ENCODE results near the gene FOXC1.

FOXC1 gene

GRCh38 chr6:1586256-1586655, 23.5 kb upstream of the FOXC1 start:
- no peaks in the 10 kb centered on the region; the same call in 1 of the 2 replicates for H3K27me3 ChIP-seq (ENCODE audit: insufficient read depth, low read length)
- H3K9me3 ChIP-seq (ENCODE audit: insufficient read depth, low read depth, low read length): no peaks in the 10 kb centered on the region
- no peaks in the 10 kb centered on the region for H3K4me1 ChIP-seq (ENCODE audit: insufficient read depth, low read length)
- H3K4me3 ChIP-seq (ENCODE audit: low read length): no peak overlapping the region
- no peak overlapping the region for H3K9ac ChIP-seq (ENCODE audit: low read depth, low read length)
- no peak overlapping the region for H3K27ac ChIP-seq (ENCODE audit: low read length)
- no peaks in the 10 kb centered on the region for H3K36me3 ChIP-seq (ENCODE audit: insufficient read depth, low read depth, low read length)

GRCh38 chr6:1586861-1587450, 22.8 kb upstream of the FOXC1 start:
- Histone ChIP-seq H3K9me3 (ENCODE audit: insufficient read depth, low read depth, low read length) (no peaks in the 10 kb centered on the region), H3K9ac (ENCODE audit: low read depth, low read length) (no peak overlapping the region), H3K27ac (ENCODE audit: low read length) (no peak overlapping the region), H3K4me3 (ENCODE audit: low read length) (no peak overlapping the region), H3K27me3 (ENCODE audit: insufficient read depth, low read length) (no peaks in the 10 kb centered on the region; the same call in 1 of the 2 replicates), H3K36me3 (ENCODE audit: insufficient read depth, low read depth, low read length) (no peaks in the 10 kb centered on the region), H3K4me1 (ENCODE audit: insufficient read depth, low read length) (no peaks in the 10 kb centered on the region)

- Histone ChIP-seq H3K4me3 (ENCODE audit: low read length) (no peak overlapping the region), H3K36me3 (ENCODE audit: insufficient read depth, low read depth, low read length) (no peaks in the 10 kb centered on the region), H3K9me3 (ENCODE audit: insufficient read depth, low read depth, low read length) (no peaks in the 10 kb centered on the region), H3K27ac (ENCODE audit: low read length) (no peak overlapping the region), H3K27me3 (ENCODE audit: insufficient read depth, low read length) (no peaks in the 10 kb centered on the region; the same call in 1 of the 2 replicates), H3K9ac (ENCODE audit: low read depth, low read length) (no peak overlapping the region), H3K4me1 (ENCODE audit: insufficient read depth, low read length) (no peaks in the 10 kb centered on the region)
Measured at GRCh38 chr6:1587546-1587945, 22.2 kb upstream of the FOXC1 start.

GRCh38 chr6:1587977-1588376, 21.7 kb upstream of the FOXC1 start:
- no peak overlapping the region for H3K27ac ChIP-seq (ENCODE audit: low read length)
- H3K4me3 ChIP-seq (ENCODE audit: low read length): no peak overlapping the region
- no peaks in the 10 kb centered on the region; the same call in 1 of the 2 replicates for H3K27me3 ChIP-seq (ENCODE audit: insufficient read depth, low read length)
- H3K9me3 ChIP-seq (ENCODE audit: insufficient read depth, low read depth, low read length): no peaks in the 10 kb centered on the region
- no peaks in the 10 kb centered on the region for H3K4me1 ChIP-seq (ENCODE audit: insufficient read depth, low read length)
- H3K36me3 ChIP-seq (ENCODE audit: insufficient read depth, low read depth, low read length): no peaks in the 10 kb centered on the region
- H3K9ac ChIP-seq (ENCODE audit: low read depth, low read length): no peak overlapping the region

GRCh38 chr6:1589208-1589607, 20.5 kb upstream of the FOXC1 start:
- Histone ChIP-seq H3K9me3 (ENCODE audit: insufficient read depth, low read depth, low read length) (no peaks in the 10 kb centered on the region), H3K4me1 (ENCODE audit: insufficient read depth, low read length) (no peaks in the 10 kb centered on the region), H3K4me3 (ENCODE audit: low read length) (no peak overlapping the region), H3K27ac (ENCODE audit: low read length) (no peak overlapping the region), H3K36me3 (ENCODE audit: insufficient read depth, low read depth, low read length) (no peaks in the 10 kb centered on the region), H3K9ac (ENCODE audit: low read depth, low read length) (no peak overlapping the region), H3K27me3 (ENCODE audit: insufficient read depth, low read length) (peaks cover 7% of the 10 kb centered on the region)

GRCh38 chr6:1590580-1590979, 19.1 kb upstream of the FOXC1 start:
- no peaks in the 10 kb centered on the region for H3K4me1 ChIP-seq (ENCODE audit: insufficient read depth, low read length)
- H3K4me3 ChIP-seq (ENCODE audit: low read length): no peak overlapping the region
- H3K9ac ChIP-seq (ENCODE audit: low read depth, low read length): no peak overlapping the region
- no peaks in the 10 kb centered on the region for H3K9me3 ChIP-seq (ENCODE audit: insufficient read depth, low read depth, low read length)
- H3K27me3 ChIP-seq (ENCODE audit: insufficient read depth, low read length): peaks cover 18% of the 10 kb centered on the region
- no peak overlapping the region for H3K27ac ChIP-seq (ENCODE audit: low read length)
- H3K36me3 ChIP-seq (ENCODE audit: insufficient read depth, low read depth, low read length): no peaks in the 10 kb centered on the region

DNA sequence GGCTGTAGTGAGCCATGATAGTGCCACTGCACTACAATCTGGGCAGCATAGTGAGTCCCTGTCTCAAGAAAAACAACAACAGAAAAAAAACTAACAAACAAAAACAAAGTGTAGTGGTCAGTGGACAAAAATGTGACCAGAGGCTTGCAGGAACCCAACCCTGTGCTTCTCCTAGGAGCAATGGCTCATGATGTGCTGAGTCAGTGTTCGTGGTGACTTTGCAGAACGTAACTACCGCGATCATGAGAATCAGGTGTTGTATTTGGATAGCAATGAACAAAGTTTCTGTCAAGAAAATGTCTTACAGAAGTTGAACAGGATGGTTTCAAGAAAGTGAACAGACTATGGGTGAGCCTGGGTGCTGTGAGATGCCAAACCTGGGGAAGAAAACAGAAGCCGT, 18.5 kb upstream of the FOXC1 start:
- Histone ChIP-seq H3K9me3 (ENCODE audit: insufficient read depth, low read depth, low read length) (no peaks in the 10 kb centered on the region), H3K4me3 (ENCODE audit: low read length) (no peak overlapping the region), H3K27me3 (ENCODE audit: insufficient read depth, low read length) (peaks cover 24% of the 10 kb centered on the region), H3K36me3 (ENCODE audit: insufficient read depth, low read depth, low read length) (no peaks in the 10 kb centered on the region), H3K4me1 (ENCODE audit: insufficient read depth, low read length) (no peaks in the 10 kb centered on the region), H3K9ac (ENCODE audit: low read depth, low read length) (no peak overlapping the region), H3K27ac (ENCODE audit: low read length) (no peak overlapping the region)

- Histone ChIP-seq H3K27ac (ENCODE audit: low read length) (no peak overlapping the region), H3K27me3 (ENCODE audit: insufficient read depth, low read length) (peaks cover 24% of the 10 kb centered on the region), H3K4me3 (ENCODE audit: low read length) (no peak overlapping the region), H3K4me1 (ENCODE audit: insufficient read depth, low read length) (peaks cover 4% of the 10 kb centered on the region; the same call in 1 of the 2 replicates), H3K36me3 (ENCODE audit: insufficient read depth, low read depth, low read length) (no peaks in the 10 kb centered on the region), H3K9ac (ENCODE audit: low read depth, low read length) (no peak overlapping the region), H3K9me3 (ENCODE audit: insufficient read depth, low read depth, low read length) (no peaks in the 10 kb centered on the region)
Measured at GRCh38 chr6:1591926-1592325, 17.8 kb upstream of the FOXC1 start.

DNA sequence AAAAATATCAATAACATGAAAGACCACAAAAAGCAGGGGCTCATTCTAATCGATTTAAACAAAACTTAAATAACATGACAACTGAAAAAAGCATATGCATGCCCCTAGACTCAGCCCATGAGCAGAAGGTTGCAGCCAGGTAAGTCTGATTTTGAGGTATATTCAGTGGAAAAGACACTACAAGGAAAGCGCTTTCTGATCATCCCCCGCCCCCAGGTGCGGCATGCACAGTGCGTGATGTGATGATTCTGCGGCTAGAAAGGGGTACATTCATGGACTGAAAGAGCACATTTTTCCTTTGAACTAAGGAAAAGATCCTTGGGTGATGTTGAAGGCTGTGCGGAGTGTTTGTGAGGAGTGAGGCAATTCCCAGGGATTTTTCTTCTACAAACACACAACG, 16.9 kb upstream of the FOXC1 start:
- Histone ChIP-seq H3K27me3 (ENCODE audit: insufficient read depth, low read length) (peaks cover 24% of the 10 kb centered on the region), H3K9ac (ENCODE audit: low read depth, low read length) (no peak overlapping the region), H3K27ac (ENCODE audit: low read length) (no peak overlapping the region), H3K36me3 (ENCODE audit: insufficient read depth, low read depth, low read length) (no peaks in the 10 kb centered on the region), H3K4me1 (ENCODE audit: insufficient read depth, low read length) (peaks cover 8% of the 10 kb centered on the region; the same call in 1 of the 2 replicates), H3K9me3 (ENCODE audit: insufficient read depth, low read depth, low read length) (no peaks in the 10 kb centered on the region), H3K4me3 (ENCODE audit: low read length) (no peak overlapping the region)

GRCh38 chr6:1593286-1593957, 16.3 kb upstream of the FOXC1 start:
- Histone ChIP-seq H3K27ac (ENCODE audit: low read length) (no peak overlapping the region), H3K9ac (ENCODE audit: low read depth, low read length) (no peak overlapping the region), H3K4me3 (ENCODE audit: low read length) (no peak overlapping the region), H3K36me3 (ENCODE audit: insufficient read depth, low read depth, low read length) (no peaks in the 10 kb centered on the region), H3K9me3 (ENCODE audit: insufficient read depth, low read depth, low read length) (no peaks in the 10 kb centered on the region), H3K27me3 (ENCODE audit: insufficient read depth, low read length) (peaks cover 24% of the 10 kb centered on the region), H3K4me1 (ENCODE audit: insufficient read depth, low read length) (peaks cover 8% of the 10 kb centered on the region; the same call in 1 of the 2 replicates)

DNA sequence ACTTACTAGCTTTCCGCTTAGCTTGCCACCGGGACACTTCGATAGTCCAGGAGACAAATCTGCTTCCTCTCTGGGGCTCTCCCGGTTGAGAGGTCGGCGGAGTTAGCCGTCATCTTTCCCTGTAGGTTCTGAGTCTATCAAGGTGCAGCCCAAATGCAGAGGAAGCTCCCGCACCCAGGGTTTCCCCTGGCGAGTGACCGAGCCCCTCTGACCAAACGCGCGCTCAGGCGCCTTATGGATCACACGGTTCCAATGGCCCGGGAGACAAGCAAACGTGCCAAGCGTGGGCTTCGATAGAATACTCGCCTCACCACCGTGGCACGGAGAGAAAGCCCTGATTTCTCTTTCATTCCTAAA, 15.8 kb upstream of the FOXC1 start:
- Histone ChIP-seq H3K9ac (ENCODE audit: low read depth, low read length) (no peak overlapping the region), H3K9me3 (ENCODE audit: insufficient read depth, low read depth, low read length) (no peaks in the 10 kb centered on the region), H3K36me3 (ENCODE audit: insufficient read depth, low read depth, low read length) (no peaks in the 10 kb centered on the region), H3K27me3 (ENCODE audit: insufficient read depth, low read length) (peaks cover 24% of the 10 kb centered on the region), H3K4me3 (ENCODE audit: low read length) (no peak overlapping the region), H3K27ac (ENCODE audit: low read length) (no peak overlapping the region), H3K4me1 (ENCODE audit: insufficient read depth, low read length) (peaks cover 8% of the 10 kb centered on the region; the same call in 1 of the 2 replicates)

DNA sequence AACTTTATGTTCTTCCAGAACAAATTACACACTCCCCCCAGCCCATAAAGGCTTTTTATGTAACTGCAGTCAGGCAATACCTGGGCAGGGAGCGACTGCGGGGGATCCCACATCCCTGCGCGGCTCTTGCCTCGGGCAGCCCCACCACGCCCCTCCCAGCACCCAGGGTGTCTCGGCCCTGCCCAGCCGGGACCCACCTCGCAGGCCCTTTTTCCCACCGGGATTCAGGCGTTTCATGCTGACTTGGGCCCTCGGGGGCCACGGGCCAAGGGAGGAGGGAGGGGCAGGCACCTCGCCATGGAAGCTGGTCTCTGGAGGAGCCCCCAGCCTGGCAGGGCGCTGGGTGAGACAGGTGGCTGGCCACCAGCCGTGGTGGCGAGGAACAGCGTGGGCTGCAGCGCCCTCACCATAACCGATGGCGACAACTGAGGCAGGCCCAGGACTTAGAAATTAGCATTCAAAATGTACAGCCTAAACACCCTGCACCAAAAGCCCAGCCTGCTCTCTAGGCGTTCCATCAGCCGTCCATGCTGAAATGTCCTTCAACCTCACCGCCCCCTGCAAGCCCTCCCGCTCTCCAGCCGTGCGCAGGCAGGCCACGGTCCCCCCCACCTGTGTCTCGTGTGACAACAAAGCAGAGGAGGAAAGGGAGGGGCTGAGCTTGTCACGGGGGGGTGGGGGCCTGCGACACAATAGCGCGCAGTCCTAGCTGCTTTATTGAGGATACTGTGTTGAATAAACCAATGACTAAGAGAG, 15.1 kb upstream of the FOXC1 start:
- no peak overlapping the region for H3K27ac ChIP-seq (ENCODE audit: low read length)
- H3K9me3 ChIP-seq (ENCODE audit: insufficient read depth, low read depth, low read length): no peaks in the 10 kb centered on the region
- peaks cover 30% of the 10 kb centered on the region for H3K27me3 ChIP-seq (ENCODE audit: insufficient read depth, low read length)
- H3K4me1 ChIP-seq (ENCODE audit: insufficient read depth, low read length): peaks cover 8% of the 10 kb centered on the region; the same call in 1 of the 2 replicates
- H3K4me3 ChIP-seq (ENCODE audit: low read length): no peak overlapping the region
- no peaks in the 10 kb centered on the region for H3K36me3 ChIP-seq (ENCODE audit: insufficient read depth, low read depth, low read length)
- no peak overlapping the region for H3K9ac ChIP-seq (ENCODE audit: low read depth, low read length)
